ELF-1 (cell line): ENCODE measurements around the gene ARHGAP28.

Source experiments
- DNase-seq: peaks from one replicate; pipeline ENCODE4 v3.0.0-alpha.2; 2016; ENCODE audit warnings: low read depth, low spot score

The ARHGAP28 gene

GRCh38 chr18:6733758-6734157, 4.2 kb downstream of the ARHGAP28 start:
- DNase-seq = no peak

- DNase-seq = no peak
Observed at GRCh38 chr18:6734726-6735430, 5.4 kb downstream of the ARHGAP28 start.

DNA sequence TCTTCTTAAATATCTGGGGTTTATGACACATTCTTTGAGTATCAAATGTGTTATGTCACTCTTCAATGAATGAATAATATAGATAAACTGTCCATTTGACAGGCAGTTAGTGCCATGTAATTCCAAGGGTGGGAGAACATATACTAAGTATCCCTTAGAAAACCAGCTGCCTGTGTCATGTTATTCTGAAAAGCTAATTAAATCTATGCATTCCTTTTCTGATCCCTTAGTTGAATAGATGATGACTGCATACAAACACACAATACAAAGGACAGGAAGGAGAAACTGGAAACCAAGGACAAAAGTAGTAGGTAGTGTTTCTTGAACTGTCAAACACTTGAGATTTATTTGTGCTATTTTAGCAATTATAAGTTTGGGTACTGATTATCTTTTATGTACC, 8.3 kb downstream of the ARHGAP28 start:
- DNase-seq = no peak

DNA sequence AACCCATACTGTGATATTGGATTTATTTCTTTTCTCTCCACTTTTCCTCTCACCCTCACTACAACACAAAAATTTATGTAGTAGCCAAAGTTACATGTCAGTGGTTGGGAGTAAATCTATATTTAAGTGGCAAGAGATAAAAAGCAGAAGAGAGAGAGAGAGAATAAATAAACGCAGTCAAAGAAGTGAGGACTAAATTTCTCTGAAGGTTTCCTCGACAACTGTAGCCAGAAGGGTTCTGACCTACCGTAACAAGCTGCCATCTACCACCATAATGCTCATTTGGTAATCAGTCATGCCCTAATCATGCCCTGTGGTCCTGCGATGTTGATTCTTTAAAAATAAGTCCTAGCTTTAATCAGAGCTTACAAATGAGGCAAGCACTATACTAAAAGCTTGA, 9.1 kb downstream of the ARHGAP28 start:
- no peak for DNase-seq

- DNase-seq = no peak
Observed at GRCh38 chr18:6741232-6741663, 11.7 kb downstream of the ARHGAP28 start.

GRCh38 chr18:6741786-6742185, 12.3 kb downstream of the ARHGAP28 start:
- DNase-seq = no peak

DNA sequence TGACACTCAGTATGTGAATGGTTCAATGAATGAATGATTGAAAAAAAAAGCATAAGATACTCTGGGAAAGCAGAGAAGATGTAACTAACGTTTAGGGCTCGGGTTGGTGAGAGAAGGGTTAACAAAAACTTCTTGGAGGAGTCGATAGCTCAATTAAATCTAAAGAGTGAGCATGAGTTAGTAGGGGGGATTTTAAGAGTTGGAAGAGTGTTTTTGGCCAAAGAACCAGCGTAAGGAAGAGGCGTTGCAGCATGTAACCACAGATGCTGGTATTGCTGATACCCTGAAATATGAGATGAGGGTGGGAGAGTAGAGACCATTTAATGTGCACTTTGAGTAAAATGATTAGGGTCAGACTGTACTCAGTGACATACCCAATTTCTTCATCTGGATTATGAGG, 14.5 kb downstream of the ARHGAP28 start:
- DNase-seq = no peak

GRCh38 chr18:6744816-6745455, 15.4 kb downstream of the ARHGAP28 start:
- no peak for DNase-seq

- DNase-seq = no peak
Observed at GRCh38 chr18:6745504-6746031, 16.1 kb downstream of the ARHGAP28 start.

DNA sequence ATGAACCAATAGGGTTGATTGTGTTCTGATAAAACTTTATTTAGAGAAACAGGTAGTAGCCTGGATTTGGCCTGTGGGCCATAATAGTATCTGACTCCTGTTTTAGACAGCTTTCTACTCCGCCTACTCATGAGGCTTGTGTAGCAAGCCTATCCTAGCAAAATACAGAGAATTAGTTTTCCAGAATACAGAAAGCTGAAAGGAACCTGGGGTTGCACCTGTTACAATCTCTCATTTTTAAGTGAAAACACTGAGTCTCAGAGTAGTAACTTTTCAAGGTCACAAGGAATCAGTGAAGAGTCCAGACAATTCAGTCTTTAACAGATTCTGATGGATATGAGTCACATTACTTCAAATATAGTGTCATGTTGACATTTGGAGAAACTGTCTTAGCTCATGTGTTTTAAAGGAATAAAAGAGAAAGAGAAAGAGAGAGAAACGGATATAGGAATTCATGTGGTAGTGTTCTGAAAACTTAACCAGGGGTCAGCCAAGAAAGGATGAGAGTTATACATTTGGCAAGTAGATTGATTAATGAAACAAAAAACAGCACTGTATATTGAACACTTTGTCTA, 17.0 kb downstream of the ARHGAP28 start:
- DNase-seq = no peak

DNA sequence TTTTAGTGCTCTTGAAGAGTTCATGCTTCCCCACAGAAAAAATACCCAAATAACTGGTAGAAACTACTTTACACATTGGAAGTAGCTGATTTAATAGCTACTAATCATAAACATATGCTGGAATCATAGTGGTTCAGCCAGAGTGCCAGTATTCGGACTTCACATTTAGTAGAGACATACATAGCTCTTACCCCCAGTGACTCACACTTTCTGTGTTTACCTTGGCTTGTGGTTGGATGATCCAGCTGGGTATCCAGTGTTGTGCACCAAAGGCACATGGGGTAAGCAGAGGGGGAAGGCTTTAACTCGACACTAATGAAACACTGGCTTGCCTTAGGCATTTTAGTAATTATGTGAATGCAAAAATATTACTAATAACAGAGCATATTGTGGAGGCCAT, 18.1 kb downstream of the ARHGAP28 start:
- DNase-seq = no peak

- no peak for DNase-seq
Observed at GRCh38 chr18:6748241-6748640, 18.7 kb downstream of the ARHGAP28 start.

DNA sequence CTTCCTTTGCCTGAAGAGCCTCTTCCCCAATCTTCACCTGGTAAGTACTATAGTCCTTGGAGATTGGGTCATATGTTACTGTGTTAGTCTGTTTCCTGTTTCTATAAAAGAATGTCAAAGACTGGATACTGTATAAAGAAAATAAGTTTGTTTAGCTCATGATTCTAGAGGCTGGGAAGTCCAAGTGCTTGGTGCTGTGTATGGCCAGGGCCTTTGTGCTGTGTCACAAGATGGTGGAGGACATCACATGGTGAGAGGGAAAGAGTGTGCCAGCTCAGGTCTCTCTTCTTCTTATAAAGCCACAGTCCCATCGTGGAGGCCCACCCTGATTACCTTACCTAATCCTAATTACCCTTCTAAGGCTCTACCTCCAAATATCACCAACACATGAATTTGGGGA, 20.9 kb downstream of the ARHGAP28 start:
- no peak for DNase-seq

- DNase-seq = no peak
Observed at GRCh38 chr18:6751222-6751621, 21.7 kb downstream of the ARHGAP28 start.

DNA sequence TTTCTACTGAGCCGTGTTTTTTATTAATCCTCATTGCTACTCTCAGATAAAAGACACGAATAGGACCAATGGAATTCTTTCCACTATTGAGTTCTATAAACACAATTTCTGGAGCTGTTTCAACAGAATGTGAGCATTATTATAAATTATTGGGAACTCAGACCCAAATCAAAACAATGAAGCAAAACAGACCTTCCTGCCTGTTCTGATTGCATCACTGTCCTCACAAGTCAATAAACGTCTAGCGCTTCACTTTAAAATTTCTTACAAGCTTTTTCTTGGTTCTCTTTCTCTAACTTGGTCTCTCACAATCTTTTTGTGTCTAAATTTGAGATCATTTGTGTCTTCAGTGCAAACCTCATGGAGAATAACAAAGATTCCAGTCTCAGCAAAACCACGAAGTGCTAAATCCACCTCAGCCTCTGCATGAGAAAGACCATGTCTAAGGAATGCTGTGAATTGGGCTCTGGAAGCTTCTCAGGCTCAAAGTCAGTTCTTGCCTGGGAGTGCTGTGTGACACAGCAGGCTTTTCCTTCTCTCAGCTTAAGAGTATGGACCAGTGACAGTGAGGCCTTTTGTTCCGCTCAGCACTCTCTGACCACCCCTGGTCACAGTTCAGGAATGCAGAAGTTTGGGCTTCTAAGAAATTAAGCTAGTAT, 22.8 kb downstream of the ARHGAP28 start:
- DNase-seq = peak; percentile 92

DNA sequence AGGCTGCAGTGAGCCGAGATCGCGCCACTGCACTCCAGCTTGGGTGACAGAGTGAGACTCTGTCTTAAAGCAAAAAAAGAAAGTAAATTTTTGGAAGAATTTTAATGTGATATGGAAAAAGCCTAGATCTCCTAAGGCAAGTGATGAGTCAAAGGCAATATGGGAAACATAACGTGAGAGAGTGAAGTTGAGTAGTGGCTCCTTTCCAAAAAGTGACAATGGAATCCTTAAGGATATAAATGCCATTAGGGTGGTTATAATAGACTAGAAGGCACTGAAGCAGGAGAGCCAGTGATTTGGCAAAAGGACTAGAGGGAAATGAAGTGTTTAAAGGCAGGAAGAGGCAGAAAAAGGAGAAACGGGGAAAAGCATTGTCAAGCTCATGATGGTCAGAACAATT, 25.6 kb downstream of the ARHGAP28 start:
- no peak for DNase-seq

DNA sequence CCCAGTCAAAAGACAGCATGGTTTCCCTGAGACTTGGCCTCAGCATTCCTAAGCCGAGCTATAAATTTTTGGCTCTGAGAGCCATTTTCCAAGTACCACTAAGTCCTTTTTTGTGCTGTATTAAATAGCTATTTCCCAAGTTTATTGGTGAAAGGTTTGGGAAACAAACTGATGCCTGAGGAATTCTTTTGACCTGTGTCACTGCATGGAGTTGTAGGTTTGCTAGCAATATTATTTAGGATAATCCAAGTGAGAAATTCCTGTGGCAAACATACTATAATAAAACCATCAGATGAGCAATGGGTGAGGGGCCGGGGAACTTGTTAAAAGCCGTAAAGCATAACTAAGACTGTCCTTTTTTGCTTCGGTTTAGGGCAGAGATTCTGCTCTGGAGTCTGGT, 28.4 kb downstream of the ARHGAP28 start:
- DNase-seq = no peak

- no peak for DNase-seq
Observed at GRCh38 chr18:6759579-6759978, 30.1 kb downstream of the ARHGAP28 start.

DNA sequence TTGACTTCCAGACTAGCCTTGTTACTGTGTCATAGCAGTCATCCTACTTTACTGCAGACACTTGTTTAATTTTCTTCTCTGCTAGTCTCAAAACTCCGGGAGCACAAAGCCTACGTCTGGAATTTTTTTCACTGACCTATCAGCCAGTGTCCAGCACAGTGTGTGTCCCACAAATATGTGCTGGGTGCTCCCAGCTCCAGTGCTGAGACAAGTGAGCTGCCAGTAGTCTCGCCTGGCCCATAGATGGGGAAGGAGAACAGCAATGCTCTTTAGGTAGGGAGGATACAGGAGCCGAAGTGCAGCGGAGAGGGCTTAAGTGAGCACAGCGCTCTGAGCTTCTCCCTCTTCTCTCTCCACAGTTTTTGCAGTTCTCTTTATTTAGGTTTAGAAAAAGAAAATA, 34.0 kb downstream of the ARHGAP28 start:
- no peak for DNase-seq

DNA sequence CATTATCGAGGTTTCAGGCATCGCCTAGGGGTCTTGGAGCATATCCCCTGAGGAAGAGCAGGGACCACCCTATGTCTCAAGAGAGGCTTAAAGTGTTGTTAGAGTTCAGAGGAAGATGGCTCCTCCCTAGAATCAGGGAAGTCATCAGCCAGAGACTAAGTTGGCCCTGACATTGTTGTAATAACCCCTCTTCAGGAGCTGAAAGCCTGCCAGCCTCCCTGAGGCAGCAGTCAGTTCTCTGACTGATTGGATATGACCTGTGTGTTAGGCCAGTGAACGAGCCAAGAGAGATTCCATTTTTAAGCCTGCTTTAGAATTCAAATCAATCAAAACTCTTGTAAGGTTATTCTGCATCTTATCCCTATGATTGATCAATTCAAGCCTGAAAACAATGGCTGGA, 34.9 kb downstream of the ARHGAP28 start:
- DNase-seq = no peak

DNA sequence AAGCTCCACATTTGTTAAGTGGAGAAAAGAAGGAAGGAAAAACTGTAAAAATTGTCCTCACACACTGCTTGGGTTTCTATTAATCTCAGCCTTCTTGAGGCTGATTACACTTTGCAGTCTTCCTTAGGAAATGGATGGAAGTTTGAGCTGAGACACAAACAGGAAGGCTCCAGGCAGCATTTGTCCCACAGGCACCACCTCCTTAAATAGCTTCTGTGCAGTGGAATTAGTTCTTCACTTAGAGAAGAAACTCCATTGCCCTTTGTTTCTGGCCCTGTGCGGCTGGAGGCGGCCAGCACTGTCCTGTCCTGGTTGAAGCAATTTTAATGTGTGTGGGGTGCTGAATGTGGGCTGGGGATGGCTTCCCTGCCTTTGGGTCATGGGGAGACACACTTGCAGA, 44.3 kb downstream of the ARHGAP28 start:
- no peak for DNase-seq

DNA sequence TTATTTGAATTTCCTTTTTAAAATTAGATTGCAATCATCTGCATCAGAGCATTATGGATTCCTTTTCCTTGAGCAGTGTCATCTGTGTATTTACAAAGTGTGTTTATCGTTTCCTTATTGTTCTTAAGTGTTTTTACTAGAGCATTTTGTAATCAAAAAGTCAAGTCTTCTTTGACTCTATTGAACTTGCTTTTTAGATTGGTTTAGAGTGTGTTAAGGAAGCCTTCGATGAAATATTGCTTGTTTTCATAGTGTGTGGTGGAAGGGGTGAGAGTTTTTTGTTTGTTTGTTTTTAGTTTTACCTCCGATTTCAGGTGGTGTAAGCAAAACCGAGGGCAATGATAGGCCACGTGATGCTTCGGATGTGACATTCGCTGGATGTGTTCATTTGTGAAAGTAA, 45.7 kb downstream of the ARHGAP28 start:
- DNase-seq = no peak
